NCI-H2107 (cell line): ENCODE data around the gene TIMM10.

Experiments
- DNase-seq: peaks from one replicate; lab custom pipeline; 2025; lab: John Stamatoyannopoulos, UW

TIMM10 gene

GRCh38 chr11:57530596-57531507 is at the start of gene TIMM10:
TSS of gene TIMM10 (minus strand) at chr11:57530754. CDS start at chr11:57530189, 565 bp downstream.
- peak; percentile 94 for DNase-seq

- no peak for DNase-seq
Observed at GRCh38 chr11:57574061-57574460, 43.5 kb upstream of the TIMM10 start.

- no peak for DNase-seq
Observed at GRCh38 chr11:57571606-57572005, 41.1 kb upstream of the TIMM10 start.

- no peak for DNase-seq
Observed at GRCh38 chr11:57568330-57568766, 37.8 kb upstream of the TIMM10 start.

GRCh38 chr11:57567515-57568329 is 37.2 kb upstream of the TIMM10 start, which contains the start of gene UBE2L6:
TSS of gene UBE2L6 (minus strand) at chr11:57567672. CDS start at chr11:57567611, 61 bp downstream.
- peak; percentile 37 for DNase-seq

GRCh38 chr11:57566905-57567514 is 36.5 kb upstream of the TIMM10 start:
- no peak for DNase-seq

GRCh38 chr11:57566005-57566904 is 35.7 kb upstream of the TIMM10 start:
- DNase-seq = peak; percentile 17

- DNase-seq = no peak
Observed at GRCh38 chr11:57562596-57562995, 32.0 kb upstream of the TIMM10 start.

GRCh38 chr11:57560146-57560545 is 29.6 kb upstream of the TIMM10 start:
- no peak for DNase-seq

- no peak for DNase-seq
Observed at GRCh38 chr11:57556041-57556440, 25.5 kb upstream of the TIMM10 start.

- no peak for DNase-seq
Observed at GRCh38 chr11:57555393-57555792, 24.8 kb upstream of the TIMM10 start.

GRCh38 chr11:57552479-57552878 is 21.9 kb upstream of the TIMM10 start:
- DNase-seq = no peak

- DNase-seq = no peak
Observed at GRCh38 chr11:57551941-57552340, 21.4 kb upstream of the TIMM10 start.

GRCh38 chr11:57549983-57550382 is 19.4 kb upstream of the TIMM10 start:
- no peak for DNase-seq

- no peak for DNase-seq
Observed at GRCh38 chr11:57547854-57548377, 17.4 kb upstream of the TIMM10 start.

- no peak for DNase-seq
Observed at GRCh38 chr11:57546869-57547475, 16.4 kb upstream of the TIMM10 start.

- DNase-seq = no peak
Observed at GRCh38 chr11:57546451-57546850, 15.9 kb upstream of the TIMM10 start.

- no peak for DNase-seq
Observed at GRCh38 chr11:57545883-57546282, 15.3 kb upstream of the TIMM10 start.

GRCh38 chr11:57544566-57544965 is 14.0 kb upstream of the TIMM10 start:
- no peak for DNase-seq

GRCh38 chr11:57543593-57543992 is 13.0 kb upstream of the TIMM10 start:
- DNase-seq = no peak

- no peak for DNase-seq
Observed at GRCh38 chr11:57542582-57542981, 12.0 kb upstream of the TIMM10 start.
